ENCODE data around the gene TMTC2.

TMTC2 gene

GRCh38 chr12:82682851-82683261 is 3.9 kb upstream of the TMTC2 start:
- DNase-seq: no peak

GRCh38 chr12:82685790-82686167 is 927 bp upstream of the TMTC2 start:
- DNase-seq: peak; percentile 91

GRCh38 chr12:82687021-82688011 is 610 bp downstream of the TMTC2 start:
- peak; percentile 71 for DNase-seq

- DNase-seq: peak; percentile 25
Measured at GRCh38 chr12:82688035-82688501, 1.4 kb downstream of the TMTC2 start.

- no peak for DNase-seq
Measured at GRCh38 chr12:82688596-82688995, 1.9 kb downstream of the TMTC2 start.

- DNase-seq: no peak
Measured at GRCh38 chr12:82690006-82690405, 3.3 kb downstream of the TMTC2 start.

GRCh38 chr12:82691513-82691912 is 4.8 kb downstream of the TMTC2 start:
- no peak for DNase-seq

- no peak for DNase-seq
Measured at GRCh38 chr12:82694276-82694675, 7.6 kb downstream of the TMTC2 start.

- DNase-seq: no peak
Measured at GRCh38 chr12:82694970-82695369, 8.3 kb downstream of the TMTC2 start.

- DNase-seq: no peak
Measured at GRCh38 chr12:82695531-82695930, 8.8 kb downstream of the TMTC2 start.

GRCh38 chr12:82696543-82696942 is 9.8 kb downstream of the TMTC2 start:
- no peak for DNase-seq

GRCh38 chr12:82698708-82699564 is 12.2 kb downstream of the TMTC2 start:
- DNase-seq: no peak

- no peak for DNase-seq
Measured at GRCh38 chr12:82705774-82706173, 19.1 kb downstream of the TMTC2 start.

- no peak for DNase-seq
Measured at GRCh38 chr12:82708061-82708879, 21.6 kb downstream of the TMTC2 start.

- no peak for DNase-seq
Measured at GRCh38 chr12:82709794-82710355, 23.2 kb downstream of the TMTC2 start.

GRCh38 chr12:82710741-82711140 is 24.0 kb downstream of the TMTC2 start:
- no peak for DNase-seq

- DNase-seq: no peak
Measured at GRCh38 chr12:82714427-82714826, 27.7 kb downstream of the TMTC2 start.

GRCh38 chr12:82721726-82722125 is 35.0 kb downstream of the TMTC2 start:
- no peak for DNase-seq

GRCh38 chr12:82723093-82723492 is 36.4 kb downstream of the TMTC2 start:
- DNase-seq: no peak

- no peak for DNase-seq
Measured at GRCh38 chr12:82723891-82724290, 37.2 kb downstream of the TMTC2 start.

- no peak for DNase-seq
Measured at GRCh38 chr12:82725741-82726140, 39.0 kb downstream of the TMTC2 start.

GRCh38 chr12:82727886-82728285 is 41.2 kb downstream of the TMTC2 start:
- no peak for DNase-seq

Data from CD4-positive, alpha-beta T cell treated with Interleukin-10 for 1 hour (primary cell).